ENCODE data around the gene H2BK1.

Gene H2BK1

GRCh38 chr7:151210087-151210854, at the start of gene H2BK1:
TSS of gene H2BK1 (minus strand) at chr7:151210488. CDS start at chr7:151210318, 170 bp downstream.
- DNase-seq (ENCODE audit: low read depth, low spot score), result no peak

GRCh38 chr7:151257990-151258389, 47.7 kb upstream of the H2BK1 start:
- no peak for DNase-seq (ENCODE audit: low read depth, low spot score)

GRCh38 chr7:151256410-151257045, 46.2 kb upstream of the H2BK1 start:
- no peak for DNase-seq (ENCODE audit: low read depth, low spot score)

GRCh38 chr7:151255390-151255789, 45.1 kb upstream of the H2BK1 start:
- DNase-seq (ENCODE audit: low read depth, low spot score), result no peak

GRCh38 chr7:151254851-151255250, 44.6 kb upstream of the H2BK1 start:
- no peak for DNase-seq (ENCODE audit: low read depth, low spot score)

- DNase-seq (ENCODE audit: low read depth, low spot score), result no peak
These were observed 44.0 kb upstream of the H2BK1 start for GRCh38 chr7:151254316-151254715.

- DNase-seq (ENCODE audit: low read depth, low spot score), result no peak
These were observed 42.8 kb upstream of the H2BK1 start for GRCh38 chr7:151252961-151253711.

GRCh38 chr7:151252561-151252835, 42.2 kb upstream of the H2BK1 start:
- no peak for DNase-seq (ENCODE audit: low read depth, low spot score)

GRCh38 chr7:151251689-151252560, 41.6 kb upstream of the H2BK1 start:
- peak; percentile 39 for DNase-seq (ENCODE audit: low read depth, low spot score)

GRCh38 chr7:151251328-151251688, 41.0 kb upstream of the H2BK1 start:
- DNase-seq (ENCODE audit: low read depth, low spot score), result no peak

- no peak for DNase-seq (ENCODE audit: low read depth, low spot score)
These were observed 40.2 kb upstream of the H2BK1 start for GRCh38 chr7:151250181-151251132.

GRCh38 chr7:151249732-151250072, 39.4 kb upstream of the H2BK1 start:
- DNase-seq (ENCODE audit: low read depth, low spot score), result no peak

- no peak for DNase-seq (ENCODE audit: low read depth, low spot score)
These were observed 38.9 kb upstream of the H2BK1 start for GRCh38 chr7:151249034-151249731.

GRCh38 chr7:151248346-151249033, 38.2 kb upstream of the H2BK1 start, which contains the start of gene SMARCD3:
TSS of gene SMARCD3 (minus strand) at chr7:151248694. CDS start at chr7:151248562, 132 bp downstream.
- DNase-seq (ENCODE audit: low read depth, low spot score), result no peak

- no peak for DNase-seq (ENCODE audit: low read depth, low spot score)
These were observed 37.5 kb upstream of the H2BK1 start for GRCh38 chr7:151247611-151248345.

- DNase-seq (ENCODE audit: low read depth, low spot score), result no peak
These were observed 36.7 kb upstream of the H2BK1 start for GRCh38 chr7:151246851-151247580.

GRCh38 chr7:151246102-151246850, 36.0 kb upstream of the H2BK1 start:
- no peak for DNase-seq (ENCODE audit: low read depth, low spot score)
